HepG2 (cell line): ENCODE data around the gene F8. TPM values are rescaled to one million over a fixed set of nuclear protein-coding genes. Genes with fewer than 3 reads are reported as not detected.

Experiments
- ATAC-seq: fragments of 200-7000 bp; cut with Tn5 transposase; 3 replicates; pipeline ENCODE4 v1.9.1; 2020; ENCODE audit warnings: mild to moderate bottlenecking, moderate library complexity
- BruUV-seq: library from RNA; stranded (reverse); fragments of 400-500 nt; replicated peaks from 2 replicates; lab custom pipeline; 2021; lab: Mats Ljungman, UMichigan
- CTCF ChIA-PET: fragments of 300-600 bp; formaldehyde crosslinking; extraction: SDS; loops from one replicate; lab custom pipeline; 2021; ENCODE audit warnings: low total read pairs, inconsistent platforms, low intra/inter-chr PET ratio; lab: Yijun Ruan, JAX
- POLR2A ChIA-PET: fragments of 350-600 bp; sonication (Branson Sonifier 250); formaldehyde crosslinking; loops from one replicate; lab custom pipeline; 2020; ENCODE audit warnings: antibody characterized with exemption, inconsistent platforms; lab: Yijun Ruan, JAX
- DNase-seq: peaks from one replicate; pipeline ENCODE4 v3.0.0-alpha.2; 2015; ENCODE audit warnings: low spot score
- FAIRE-seq: peaks from 3 replicates; lab custom pipeline; 2011; peaks lifted over from hg19 to GRCh38; lab: Jason Lieb, UNC
- H2AFZ ChIP-seq: one replicate; pipeline ENCODE4 v1.6.1; 2011; ENCODE audit warnings: low read length, inconsistent platforms
- H3K27ac ChIP-seq: fragments of 300-600 bp; 3 replicates; pipeline ENCODE4 v1.8.0; 2011; ENCODE audit warnings: mixed run types, mild to moderate bottlenecking, mixed read lengths, low read length, inconsistent platforms; ENCODE audit not compliant: insufficient read depth; ENCODE audit errors: extremely low read length
- H3K27me3 ChIP-seq, 2 experiments: fragments of 200-600 bp in 1 of 2; 2 replicates in 1 of 2; 3 replicates in 1 of 2; pipeline versions ENCODE4 v1.6.0 to v1.8.0; 2011; ENCODE audit warnings: low read length in 2 of 2, mild to moderate bottlenecking in 2 of 2, moderate library complexity in 2 of 2, inconsistent platforms in 1 of 2; ENCODE audit not compliant: insufficient read depth in 2 of 2, control insufficient read depth in 1 of 2
- H3K36me3 ChIP-seq, 2 experiments: fragments of 200-600 bp in 1 of 2; replicated peaks in 1 of 2; 2 replicates in 1 of 2; 3 replicates in 1 of 2; pipeline versions ENCODE4 v1.5.1 to v1.8.0; 2011; ENCODE audit warnings: low read length in 2 of 2, inconsistent platforms in 1 of 2; ENCODE audit not compliant: insufficient read depth in 2 of 2, control insufficient read depth in 1 of 2
- H3K4me1 ChIP-seq: 2 replicates; pipeline ENCODE4 v1.5.1; 2012; ENCODE audit warnings: low read length, inconsistent platforms; ENCODE audit not compliant: insufficient read depth
- H3K4me2 ChIP-seq: 2 replicates; pipeline ENCODE4 v1.6.0; 2011; ENCODE audit warnings: low read depth, low read length, inconsistent platforms
- H3K4me3 ChIP-seq, 3 experiments: fragments of 200-600 bp in 1 of 3; sonication (generic), shearing (Covaris generic) in 1 of 3; replicated peaks in 1 of 3; 2 replicates each; pipeline ENCODE4 v1.5.1; 2011 to 2016; ENCODE audit warnings: low read length in 3 of 3, inconsistent platforms in 2 of 3, low read depth in 2 of 3, mild to moderate bottlenecking in 2 of 3, control low read depth in 1 of 3, mixed read lengths in 1 of 3; ENCODE audit not compliant: insufficient read depth in 1 of 3
- H3K79me2 ChIP-seq: one replicate; pipeline ENCODE4 v1.6.1; 2011; ENCODE audit warnings: low read length, inconsistent platforms; ENCODE audit not compliant: insufficient read depth
- H3K9ac ChIP-seq: 2 replicates; pipeline ENCODE4 v1.6.0; 2011; ENCODE audit warnings: mild to moderate bottlenecking, low read depth, low read length, inconsistent platforms; ENCODE audit not compliant: insufficient read depth
- H3K9me3 ChIP-seq: 2 replicates; pipeline ENCODE4 v1.5.1; 2012; ENCODE audit warnings: mild to moderate bottlenecking, low read length
- H4K20me1 ChIP-seq: 2 replicates; pipeline ENCODE4 v1.6.0; 2011; ENCODE audit warnings: inconsistent platforms, mild to moderate bottlenecking, low read length, moderate library complexity; ENCODE audit not compliant: insufficient read depth
- CSRNP2 ChIP-seq: sonication (generic); formaldehyde crosslinking; conservative IDR thresholded peaks from 2 replicates; pipeline ENCODE4 v1.8.0; 2022; ENCODE audit warnings: low read depth, missing genetic modification reagents
- DRAP1 ChIP-seq: IDR thresholded peaks from 2 replicates; pipeline ENCODE4 v1.6.1; 2016; ENCODE audit warnings: missing genetic modification reagents, missing compliant biosample characterization
- HOXA5 ChIP-seq: sonication (generic); formaldehyde crosslinking; IDR thresholded peaks from 2 replicates; pipeline ENCODE4 v1.4.0; 2020; ENCODE audit warnings: missing genetic modification reagents
- KDM1A ChIP-seq: IDR thresholded peaks from 2 replicates; pipeline ENCODE4 v1.6.1; 2016; ENCODE audit warnings: missing compliant biosample characterization
- NFKB2 ChIP-seq: sonication (generic); formaldehyde crosslinking; IDR thresholded peaks from 2 replicates; pipeline ENCODE4 v1.4.0; 2020; ENCODE audit warnings: missing genetic modification reagents, borderline replicate concordance
- PHF5A ChIP-seq: IDR thresholded peaks from one replicate; pipeline ENCODE4 v1.6.1; 2018; ENCODE audit warnings: low read depth, missing genetic modification reagents; ENCODE audit not compliant: unreplicated experiment
- SMYD3 ChIP-seq: sonication (generic); formaldehyde crosslinking; IDR thresholded peaks from 2 replicates; pipeline ENCODE4 v1.8.1; 2023; ENCODE audit warnings: mild to moderate bottlenecking, missing genetic modification reagents
- ZC3H13 ChIP-seq: sonication (generic); formaldehyde crosslinking; IDR thresholded peaks from 2 replicates; pipeline ENCODE4 v1.8.1; 2023; ENCODE audit warnings: mild to moderate bottlenecking, missing genetic modification reagents, moderate library complexity
- ZFP36 ChIP-seq: fragments of 150-350 bp; IDR thresholded peaks from 2 replicates; pipeline ENCODE4 v1.6.1; 2018; ENCODE audit warnings: borderline replicate concordance, low read length, low read depth; ENCODE audit not compliant: partially characterized antibody
- ZNF33B ChIP-seq: sonication (generic); formaldehyde crosslinking; IDR thresholded peaks from 2 replicates; pipeline ENCODE4 v1.5.1; 2020; ENCODE audit warnings: mild to moderate bottlenecking, missing genetic modification reagents
- ZNF407 ChIP-seq: sonication (generic); formaldehyde crosslinking; IDR thresholded peaks from one replicate; pipeline ENCODE4 v1.5.1; 2020; ENCODE audit warnings: mild to moderate bottlenecking, missing genetic modification reagents; ENCODE audit errors: not compliant biosample characterization
- WGBS: methylation state at CpG from one replicate; pipeline ENCODE4 v1.1.6; 2017; ENCODE audit warnings: low lambda C conversion rate; 5-methylcytosine and 5-hydroxymethylcytosine counted together
- in situ Hi-C: cut with HindIII; loops from 2 replicates; pipeline ENCODE4 v1.10.0; 2017; ENCODE audit warnings: low pct_unique_long_range_greater_than_20kb; ENCODE audit not compliant: extremely low pct_ligation_motif_present
- intact Hi-C: fragments of 100-400 bp; cut with micrococcal nuclease; formaldehyde crosslinking; loops from one replicate; pipeline ENCODE4 v1.10.0; 2022; ENCODE audit not compliant: unreplicated experiment
- polyA plus RNA-seq, 8 experiments: library from polyadenylated mRNA; depleted of rRNA in 3 of 8; stranded (reverse) in 7 of 8; unstranded in 1 of 8; fragments of >200 nt; fragmentation: Illumina TruSeq in 4 of 8; extraction: Trizol in 4 of 8; gene quantifications; 2 replicates each; pipeline versions ENCODE4 v1.2.1 to v1.2.3, GENCODE V29; 2011 to 2016; ENCODE audit warnings: low read depth in 4 of 8, missing spikeins in 1 of 8, mixed read lengths in 1 of 8; ENCODE audit not compliant: insufficient read depth in 1 of 8
- total RNA-seq, 5 experiments: library from RNA; depleted of rRNA; stranded (reverse); fragments of >200 nt; fragmentation: Illumina TruSeq; extraction: Trizol; gene quantifications; 2 replicates each; pipeline ENCODE4 v1.2.3, GENCODE V29; 2016; ENCODE audit warnings: low read depth in 1 of 5

The F8 gene
- total and polyA plus RNA-seq, 2 of the 13 experiments (the other 11 are each of a cell fraction or from before 2014, with no cell fraction given), result 0.29 to 0.61 TPM

GRCh38 chrX:154802947-154803346 lies 219.6 kb downstream of the F8 start:
- WGBS, result 78% methylated on average over 2 of the region's 2 CpGs
- no peak for TF ChIP-seq ZFP36
- no peak for TF ChIP-seq ZC3H13 (CRISPR knock-in tag)
- TF ChIP-seq DRAP1, result no peak
- TF ChIP-seq ZNF33B (CRISPR knock-in tag), result no peak
- no peak for TF ChIP-seq NFKB2 (CRISPR knock-in tag)
- no peak for TF ChIP-seq KDM1A (CRISPR knock-in tag)
- no peak for TF ChIP-seq SMYD3 (CRISPR knock-in tag)
- TF ChIP-seq ZNF407 (CRISPR knock-in tag), result no peak
- TF ChIP-seq CSRNP2, result no peak
- no peak for TF ChIP-seq HOXA5 (CRISPR knock-in tag)
- TF ChIP-seq PHF5A (CRISPR knock-in tag), result no peak
- H3K36me3 ChIP-seq, result no peaks in the 10 kb centered on the region
- H3K4me3 ChIP-seq, result no peak overlapping the region
- H3K79me2 ChIP-seq, result no peaks in the 10 kb centered on the region
- no peaks in the 10 kb centered on the region; the same call in 1 of the 2 replicates for H4K20me1 ChIP-seq
- no TSS peak for BruUV-seq
- 0 out of 5 replicates have a peak, but pooled peaks cover 0 to 4% of the 10 kb centered on the region in 2 experiments for H3K27me3 ChIP-seq
- ATAC-seq (no peak), DNase-seq (no peak), FAIRE-seq (no peak)
- CTCF ChIA-PET, result no interaction called here
- no peak overlapping the region for H2AFZ ChIP-seq
- in situ Hi-C loops (no loop called here), intact Hi-C loops (no loop called here)
- H3K4me1 ChIP-seq, result peaks cover 71% of the 10 kb centered on the region
- no peak overlapping the region for H3K9ac ChIP-seq
- H3K9me3 ChIP-seq, result no peaks in the 10 kb centered on the region
- H3K4me2 ChIP-seq, result peak overlapping the region; percentile 39; the same call in 1 of the 2 replicates
- H3K27ac ChIP-seq, result no peak overlapping the region
- POLR2A ChIA-PET, result no interaction called here
